Lower lobe of right lung (tissue), 2 donors: ENCODE measurements around the gene PITPNM3. TPM values are rescaled to one million over a fixed set of nuclear protein-coding genes. Genes with fewer than 3 reads are reported as not detected.

Source experiments
- ATAC-seq, 2 donors: fragments of 200-7000 bp; cut with Tn5 transposase; one replicate each; pipeline ENCODE4 v1.9.1; 2020 to 2022; ENCODE audit warnings: mild to moderate bottlenecking in 2 of 2, moderate library complexity in 2 of 2
- DNase-seq: peaks from one replicate; pipeline ENCODE4 v3.0.0-alpha.2; 2020
- H3K27ac ChIP-seq: fragments of 200-600 bp; one replicate; pipeline ENCODE4 v1.8.0; 2022
- H3K27me3 ChIP-seq: fragments of 200-600 bp; one replicate; pipeline ENCODE4 v1.8.0; 2022; ENCODE audit warnings: low read depth
- H3K36me3 ChIP-seq: fragments of 200-600 bp; one replicate; pipeline ENCODE4 v1.8.0; 2022; ENCODE audit warnings: mild to moderate bottlenecking
- H3K4me1 ChIP-seq: fragments of 200-600 bp; one replicate; pipeline ENCODE4 v1.8.0; 2022
- H3K4me3 ChIP-seq: fragments of 200-600 bp; one replicate; pipeline ENCODE4 v1.8.0; 2022; ENCODE audit warnings: mild to moderate bottlenecking
- H3K9me3 ChIP-seq: fragments of 200-600 bp; one replicate; pipeline ENCODE4 v1.8.0; 2022
- intact Hi-C: fragments of 100-400 bp; cut with DNase I; formaldehyde crosslinking; loops from one replicate; pipeline ENCODE4 v1.11.0; 2022
- total RNA-seq: library from RNA; stranded (reverse); fragmentation: NEBNext Ultra II Directional; extraction: Animal tissue kit (Norgen Biotek cat#: 25700); gene quantifications from one replicate; pipeline ENCODE4 v1.2.1, GENCODE V29; 2021
- TF ChIP-seq, protein P1 (sequence below): fragments of 200-600 bp; IDR thresholded peaks from one replicate; pipeline ENCODE4 v1.8.0; 2022; ENCODE audit warnings: antibody characterized with exemption, mild to moderate bottlenecking
- donor health status: DM: no; HTN: yes; CAD: no; lungs with severe emphysema.

Gene PITPNM3
- total RNA-seq, 1 donor from 2014 or later = 12.3 TPM

DNA sequence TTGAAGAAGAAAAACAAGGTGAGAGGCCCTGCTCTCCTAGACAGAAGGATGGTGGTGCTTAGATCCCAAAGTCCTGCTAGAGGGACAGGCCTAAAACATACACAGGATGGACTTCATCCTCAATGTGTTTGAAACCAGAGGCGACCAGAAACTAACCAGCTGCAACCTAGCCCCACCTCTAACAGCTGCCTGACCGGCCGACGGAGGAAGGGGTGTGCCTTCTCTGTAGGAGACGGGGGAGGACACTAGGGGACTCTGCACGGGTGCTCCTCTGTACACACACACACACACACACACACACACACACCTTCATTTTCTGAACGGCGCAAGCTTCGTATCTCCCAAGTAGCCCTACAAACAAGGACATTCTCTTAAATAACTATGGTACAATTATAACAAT, 24.3 kb upstream of the PITPNM3 start:
- intact Hi-C loops = no loop called here
- no peaks in the 10 kb centered on the region for H3K9me3 ChIP-seq
- H3K4me1 ChIP-seq = peaks cover 7% of the 10 kb centered on the region
- no peak overlapping the region for H3K4me3 ChIP-seq
- no peak for ATAC-seq
- H3K27ac ChIP-seq = no peak overlapping the region
- peaks cover 35% of the 10 kb centered on the region for H3K36me3 ChIP-seq
- no peaks in the 10 kb centered on the region for H3K27me3 ChIP-seq
- DNase-seq = no peak
- TF ChIP-seq, protein P1, sequence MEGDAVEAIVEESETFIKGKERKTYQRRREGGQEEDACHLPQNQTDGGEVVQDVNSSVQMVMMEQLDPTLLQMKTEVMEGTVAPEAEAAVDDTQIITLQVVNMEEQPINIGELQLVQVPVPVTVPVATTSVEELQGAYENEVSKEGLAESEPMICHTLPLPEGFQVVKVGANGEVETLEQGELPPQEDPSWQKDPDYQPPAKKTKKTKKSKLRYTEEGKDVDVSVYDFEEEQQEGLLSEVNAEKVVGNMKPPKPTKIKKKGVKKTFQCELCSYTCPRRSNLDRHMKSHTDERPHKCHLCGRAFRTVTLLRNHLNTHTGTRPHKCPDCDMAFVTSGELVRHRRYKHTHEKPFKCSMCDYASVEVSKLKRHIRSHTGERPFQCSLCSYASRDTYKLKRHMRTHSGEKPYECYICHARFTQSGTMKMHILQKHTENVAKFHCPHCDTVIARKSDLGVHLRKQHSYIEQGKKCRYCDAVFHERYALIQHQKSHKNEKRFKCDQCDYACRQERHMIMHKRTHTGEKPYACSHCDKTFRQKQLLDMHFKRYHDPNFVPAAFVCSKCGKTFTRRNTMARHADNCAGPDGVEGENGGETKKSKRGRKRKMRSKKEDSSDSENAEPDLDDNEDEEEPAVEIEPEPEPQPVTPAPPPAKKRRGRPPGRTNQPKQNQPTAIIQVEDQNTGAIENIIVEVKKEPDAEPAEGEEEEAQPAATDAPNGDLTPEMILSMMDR = no peak

DNA sequence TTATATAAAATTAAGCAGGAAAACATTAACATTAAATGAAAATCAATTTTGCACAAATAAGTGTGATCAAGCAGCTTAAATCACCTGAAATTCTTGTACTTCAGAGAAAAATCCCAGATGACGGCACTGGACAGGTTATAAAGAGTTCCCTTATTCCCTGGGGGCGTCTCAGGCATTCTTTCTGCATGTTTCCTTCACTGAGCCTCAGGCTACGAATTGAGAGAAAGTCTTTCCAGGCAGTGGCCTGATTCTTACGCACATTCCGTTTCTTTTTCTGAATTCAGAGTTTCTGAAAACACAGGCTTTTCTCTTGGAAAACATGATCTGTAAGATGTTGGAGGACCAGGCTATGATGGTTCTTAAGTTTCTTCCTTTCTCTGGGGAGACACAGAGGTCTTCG, 22.1 kb upstream of the PITPNM3 start:
- intact Hi-C loops = no loop called here
- Histone ChIP-seq H3K4me1 (peaks cover 22% of the 10 kb centered on the region), H3K36me3 (peaks cover 29% of the 10 kb centered on the region), H3K4me3 (no peak overlapping the region), H3K9me3 (no peaks in the 10 kb centered on the region), H3K27ac (no peak overlapping the region), H3K27me3 (no peaks in the 10 kb centered on the region)
- TF ChIP-seq, protein P1 = no peak
- no peak for ATAC-seq
- no peak for DNase-seq

DNA sequence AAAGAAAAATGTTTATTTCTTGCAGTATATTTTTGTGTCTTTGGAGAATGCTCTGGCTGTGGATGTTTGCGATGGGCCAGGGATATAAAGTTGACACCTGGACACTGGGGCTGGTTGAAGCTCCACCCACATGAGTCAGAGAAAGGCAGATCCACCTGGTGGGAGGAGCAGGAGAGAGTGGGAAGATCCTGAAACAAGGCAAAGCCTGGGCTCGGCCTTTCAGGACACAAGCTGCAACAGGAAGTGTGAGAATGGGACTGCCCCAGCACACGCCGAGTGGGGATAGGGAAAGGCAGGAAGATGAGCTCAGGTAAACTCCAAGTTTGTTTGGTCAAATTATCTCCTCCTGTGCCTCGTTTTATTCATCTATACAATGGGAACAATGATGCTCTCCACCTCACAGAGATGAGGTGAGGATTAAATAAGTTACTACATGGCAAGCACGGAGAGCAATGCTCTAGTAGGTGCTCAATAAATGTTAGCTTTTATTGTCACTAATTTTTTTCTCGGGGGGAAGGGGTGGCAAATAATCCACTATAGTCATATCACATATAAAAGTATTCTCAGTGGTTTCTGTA, 21.4 kb upstream of the PITPNM3 start:
- no peak for ATAC-seq
- intact Hi-C loops = no loop called here

GRCh38 chr17:6576038-6576785, 19.9 kb upstream of the PITPNM3 start:
- H3K36me3 ChIP-seq = peaks cover 21% of the 10 kb centered on the region
- intact Hi-C loops = no loop called here
- no peak for DNase-seq
- no peak overlapping the region for H3K4me3 ChIP-seq
- TF ChIP-seq, protein P1 = no peak
- no peak for ATAC-seq
- peaks cover 22% of the 10 kb centered on the region for H3K4me1 ChIP-seq
- H3K27ac ChIP-seq = no peak overlapping the region
- H3K9me3 ChIP-seq = no peaks in the 10 kb centered on the region
- no peaks in the 10 kb centered on the region for H3K27me3 ChIP-seq

More for the DNA sequence above, 21.4 kb upstream of the PITPNM3 start:
- H3K4me3 ChIP-seq = no peak overlapping the region
- no peak overlapping the region for H3K27ac ChIP-seq
- TF ChIP-seq, protein P1 = no peak
- peaks cover 22% of the 10 kb centered on the region for H3K4me1 ChIP-seq
- peaks cover 27% of the 10 kb centered on the region for H3K36me3 ChIP-seq
- no peak for DNase-seq
- H3K27me3 ChIP-seq = no peaks in the 10 kb centered on the region
- H3K9me3 ChIP-seq = no peaks in the 10 kb centered on the region

- intact Hi-C loops = no loop called here
- DNase-seq = no peak
- no peak overlapping the region for H3K27ac ChIP-seq
- peaks cover 21% of the 10 kb centered on the region for H3K36me3 ChIP-seq
- no peaks in the 10 kb centered on the region for H3K27me3 ChIP-seq
- no peak overlapping the region for H3K4me3 ChIP-seq
- H3K4me1 ChIP-seq = peaks cover 22% of the 10 kb centered on the region
- TF ChIP-seq, protein P1 = no peak
- no peak for ATAC-seq
- no peaks in the 10 kb centered on the region for H3K9me3 ChIP-seq
These were observed 19.2 kb upstream of the PITPNM3 start for GRCh38 chr17:6575596-6575988.
